Body of pancreas (tissue), 4 donors: ENCODE results near the gene CDKN2AIP.

Experiments used
- POLR2A ChIP-seq, 3 donors: fragments of 450-650 bp; IDR thresholded peaks; one replicate each; pipeline ENCODE4 v1.6.1; 2016; ENCODE audit warnings: antibody characterized with exemption in 3 of 3, mild to moderate bottlenecking in 2 of 3
- TF ChIP-seq, protein P1 (sequence below), 7 experiments: fragments of 450-650 bp in 4 of 7; fragments of 200-600 bp in 3 of 7; sonication (generic) in 3 of 7; IDR thresholded peaks; one replicate each; pipeline ENCODE4 v1.5.1; 2016 to 2019; ENCODE audit warnings: antibody characterized with exemption in 7 of 7

DNA sequence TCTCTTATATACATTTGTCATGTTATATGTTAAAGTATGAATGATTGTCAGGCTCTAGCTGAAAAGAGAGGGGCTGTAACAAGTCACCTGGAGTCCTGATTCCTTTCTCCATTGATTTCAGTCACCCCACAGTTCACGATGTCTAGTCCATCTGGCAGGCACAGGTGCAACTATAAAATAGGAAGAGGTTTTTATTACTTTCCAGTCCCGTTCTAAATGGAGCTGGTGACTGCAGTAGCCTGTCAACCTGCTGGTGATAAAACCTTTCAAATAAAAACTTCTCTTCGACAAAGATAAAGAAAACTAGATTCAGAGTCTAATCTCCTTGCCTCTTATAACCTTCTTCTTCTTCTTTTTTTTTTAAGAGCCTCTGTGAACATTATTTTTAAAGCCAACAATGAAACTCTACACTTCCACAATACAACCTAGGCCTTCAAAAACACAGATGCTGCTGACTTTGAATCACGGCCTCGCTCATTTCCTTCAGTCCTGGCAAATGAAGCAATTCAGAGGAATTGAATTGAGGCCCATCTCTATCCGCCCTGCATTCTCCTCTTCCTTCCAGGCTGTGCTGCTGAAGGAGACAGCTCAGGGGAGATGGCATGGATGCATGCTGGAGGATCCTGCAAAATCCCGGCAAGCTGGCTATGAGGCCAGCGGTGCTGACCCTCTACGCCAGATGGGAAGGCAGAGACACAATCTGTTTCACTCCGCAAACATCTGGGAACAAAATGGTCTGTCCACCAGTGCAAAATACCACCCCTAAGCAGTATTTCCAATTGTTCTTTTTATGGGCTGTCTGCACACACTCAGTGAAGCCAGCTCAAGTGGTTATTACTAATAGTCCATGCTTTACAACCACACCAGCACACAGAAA is 27.3 kb upstream of the CDKN2AIP start:
- TF ChIP-seq POLR2A (IDR thresholded peaks at IDR 0.05): no peak
- TF ChIP-seq, protein P1, sequence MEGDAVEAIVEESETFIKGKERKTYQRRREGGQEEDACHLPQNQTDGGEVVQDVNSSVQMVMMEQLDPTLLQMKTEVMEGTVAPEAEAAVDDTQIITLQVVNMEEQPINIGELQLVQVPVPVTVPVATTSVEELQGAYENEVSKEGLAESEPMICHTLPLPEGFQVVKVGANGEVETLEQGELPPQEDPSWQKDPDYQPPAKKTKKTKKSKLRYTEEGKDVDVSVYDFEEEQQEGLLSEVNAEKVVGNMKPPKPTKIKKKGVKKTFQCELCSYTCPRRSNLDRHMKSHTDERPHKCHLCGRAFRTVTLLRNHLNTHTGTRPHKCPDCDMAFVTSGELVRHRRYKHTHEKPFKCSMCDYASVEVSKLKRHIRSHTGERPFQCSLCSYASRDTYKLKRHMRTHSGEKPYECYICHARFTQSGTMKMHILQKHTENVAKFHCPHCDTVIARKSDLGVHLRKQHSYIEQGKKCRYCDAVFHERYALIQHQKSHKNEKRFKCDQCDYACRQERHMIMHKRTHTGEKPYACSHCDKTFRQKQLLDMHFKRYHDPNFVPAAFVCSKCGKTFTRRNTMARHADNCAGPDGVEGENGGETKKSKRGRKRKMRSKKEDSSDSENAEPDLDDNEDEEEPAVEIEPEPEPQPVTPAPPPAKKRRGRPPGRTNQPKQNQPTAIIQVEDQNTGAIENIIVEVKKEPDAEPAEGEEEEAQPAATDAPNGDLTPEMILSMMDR (IDR thresholded peaks at IDR 0.05): no peak
